ENCODE data around the gene ZNF428. TPM values are rescaled to one million over a fixed set of nuclear protein-coding genes. Genes with fewer than 3 reads are reported as not detected.

The ZNF428 gene
- total and polyA plus RNA-seq, 2 experiments from 2014 or later: 21.1 to 23.9 TPM

DNA sequence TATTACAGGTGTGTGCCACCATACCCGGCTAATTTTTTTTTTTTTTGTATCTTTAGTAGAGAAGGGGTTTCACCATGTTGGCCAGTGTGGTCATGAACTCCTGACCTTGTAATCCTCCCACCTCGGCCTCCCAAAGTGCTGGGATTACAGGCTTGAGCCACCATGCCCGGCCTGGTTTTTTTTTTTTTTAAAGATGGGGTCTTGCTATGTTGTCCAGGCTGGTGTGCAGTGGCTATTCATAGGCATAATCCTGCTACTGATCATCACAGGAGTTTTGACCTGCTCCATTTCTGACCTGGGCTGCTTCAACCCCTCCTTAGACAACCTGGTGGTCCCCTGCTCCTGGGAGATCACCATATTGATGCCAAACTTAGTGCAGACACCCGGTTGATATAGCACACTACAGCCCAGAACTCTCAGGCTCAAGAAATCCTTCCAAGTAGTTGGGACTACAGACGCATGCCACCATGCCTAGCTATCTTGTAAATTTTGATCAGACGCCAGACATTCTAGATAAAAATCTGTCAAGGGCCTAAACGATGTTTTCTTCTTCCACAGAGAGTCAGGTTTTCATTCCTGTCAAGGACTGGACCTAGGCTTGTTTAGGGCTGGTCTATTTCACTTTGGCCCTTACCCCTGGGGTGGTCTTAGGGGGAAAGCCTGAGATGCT, 41.0 kb upstream of the ZNF428 start (continued):
- TF ChIP-seq EZH2phosphoT487 (IDR thresholded peaks at IDR 0.05; ENCODE audit: unreplicated experiment) (no peak), POLR2AphosphoS5 (IDR thresholded peaks at IDR 0.05; ENCODE audit: low read depth) (no peak), STAT1 (IDR thresholded peaks at IDR 0.05; ENCODE audit: unreplicated experiment) (no peak), ZNF114 (CRISPR knock-in tag; IDR thresholded peaks at IDR 0.05) (no peak)
- TF ChIP-seq, protein P1, sequence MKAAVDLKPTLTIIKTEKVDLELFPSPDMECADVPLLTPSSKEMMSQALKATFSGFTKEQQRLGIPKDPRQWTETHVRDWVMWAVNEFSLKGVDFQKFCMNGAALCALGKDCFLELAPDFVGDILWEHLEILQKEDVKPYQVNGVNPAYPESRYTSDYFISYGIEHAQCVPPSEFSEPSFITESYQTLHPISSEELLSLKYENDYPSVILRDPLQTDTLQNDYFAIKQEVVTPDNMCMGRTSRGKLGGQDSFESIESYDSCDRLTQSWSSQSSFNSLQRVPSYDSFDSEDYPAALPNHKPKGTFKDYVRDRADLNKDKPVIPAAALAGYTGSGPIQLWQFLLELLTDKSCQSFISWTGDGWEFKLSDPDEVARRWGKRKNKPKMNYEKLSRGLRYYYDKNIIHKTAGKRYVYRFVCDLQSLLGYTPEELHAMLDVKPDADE (IDR thresholded peaks at IDR 0.05): no peak
- TF ChIP-seq, protein P2, sequence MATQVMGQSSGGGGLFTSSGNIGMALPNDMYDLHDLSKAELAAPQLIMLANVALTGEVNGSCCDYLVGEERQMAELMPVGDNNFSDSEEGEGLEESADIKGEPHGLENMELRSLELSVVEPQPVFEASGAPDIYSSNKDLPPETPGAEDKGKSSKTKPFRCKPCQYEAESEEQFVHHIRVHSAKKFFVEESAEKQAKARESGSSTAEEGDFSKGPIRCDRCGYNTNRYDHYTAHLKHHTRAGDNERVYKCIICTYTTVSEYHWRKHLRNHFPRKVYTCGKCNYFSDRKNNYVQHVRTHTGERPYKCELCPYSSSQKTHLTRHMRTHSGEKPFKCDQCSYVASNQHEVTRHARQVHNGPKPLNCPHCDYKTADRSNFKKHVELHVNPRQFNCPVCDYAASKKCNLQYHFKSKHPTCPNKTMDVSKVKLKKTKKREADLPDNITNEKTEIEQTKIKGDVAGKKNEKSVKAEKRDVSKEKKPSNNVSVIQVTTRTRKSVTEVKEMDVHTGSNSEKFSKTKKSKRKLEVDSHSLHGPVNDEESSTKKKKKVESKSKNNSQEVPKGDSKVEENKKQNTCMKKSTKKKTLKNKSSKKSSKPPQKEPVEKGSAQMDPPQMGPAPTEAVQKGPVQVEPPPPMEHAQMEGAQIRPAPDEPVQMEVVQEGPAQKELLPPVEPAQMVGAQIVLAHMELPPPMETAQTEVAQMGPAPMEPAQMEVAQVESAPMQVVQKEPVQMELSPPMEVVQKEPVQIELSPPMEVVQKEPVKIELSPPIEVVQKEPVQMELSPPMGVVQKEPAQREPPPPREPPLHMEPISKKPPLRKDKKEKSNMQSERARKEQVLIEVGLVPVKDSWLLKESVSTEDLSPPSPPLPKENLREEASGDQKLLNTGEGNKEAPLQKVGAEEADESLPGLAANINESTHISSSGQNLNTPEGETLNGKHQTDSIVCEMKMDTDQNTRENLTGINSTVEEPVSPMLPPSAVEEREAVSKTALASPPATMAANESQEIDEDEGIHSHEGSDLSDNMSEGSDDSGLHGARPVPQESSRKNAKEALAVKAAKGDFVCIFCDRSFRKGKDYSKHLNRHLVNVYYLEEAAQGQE (IDR thresholded peaks at IDR 0.05; ENCODE audit: unreplicated experiment): no peak

DNA sequence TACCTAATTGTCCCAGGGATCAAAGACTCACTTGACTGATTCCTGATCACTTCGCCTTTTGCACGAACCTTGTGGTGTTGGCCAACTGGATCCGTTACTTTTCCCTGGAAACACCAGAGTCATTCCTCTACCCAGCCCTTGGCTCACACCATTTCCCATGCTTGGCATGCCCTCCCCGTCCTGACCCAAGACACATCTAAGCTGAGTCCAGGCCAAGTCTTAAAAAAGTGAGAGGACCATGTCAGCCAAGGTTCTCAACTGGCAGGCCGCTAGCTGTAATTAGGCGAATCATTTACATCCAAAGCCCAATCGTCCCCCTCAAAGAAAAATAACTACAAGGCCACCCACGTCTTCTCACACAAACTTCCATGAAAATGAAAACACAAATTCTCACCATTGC, 39.1 kb upstream of the ZNF428 start:
- Histone ChIP-seq H3K4me3 (no peak overlapping the region), H3K4me1 (ENCODE audit: insufficient read depth) (no peaks in the 10 kb centered on the region), H2AFZ (no peak overlapping the region), H4K20me1 (replicated peaks; ENCODE audit: insufficient read depth) (no peaks in the 10 kb centered on the region; the same call in 1 of the 2 replicates), H3K36me3 (ENCODE audit: insufficient read depth) (no peaks in the 10 kb centered on the region; the same call in 1 of the 2 replicates), H3K9me2 (ENCODE audit: insufficient read depth) (no peaks in the 10 kb centered on the region), H3K27ac (ENCODE audit: low read depth) (no peak overlapping the region), H3F3A (replicated peaks; ENCODE audit: low read depth) (no peaks in the 10 kb centered on the region), H3K27me3 (ENCODE audit: insufficient read depth) (no peaks in the 10 kb centered on the region), H3K4me2 (no peak overlapping the region), H3K79me2 (replicated peaks; ENCODE audit: insufficient read depth) (no peaks in the 10 kb centered on the region)
- Mint-ChIP-seq H3K27me3 (ENCODE audit: insufficient read depth, low read depth, poor library complexity) (peaks cover 10% of the 10 kb centered on the region), H3K27ac (no peak overlapping the region), H3K4me1 (no peaks in the 10 kb centered on the region), H3K9me3 (no peaks in the 10 kb centered on the region; the same call in 2 of the 3 replicates), H3K36me3 (ENCODE audit: low read depth) (peaks cover 76% of the 10 kb centered on the region), H3K4me3 (no peak overlapping the region)
- no peak for TF ChIP-seq POLR2AphosphoS5 (IDR thresholded peaks at IDR 0.05; ENCODE audit: low read depth)
- TF ChIP-seq ZNF331 (CRISPR knock-in tag; IDR thresholded peaks at IDR 0.05; ENCODE audit: low read depth): no peak
- no peak for TF ChIP-seq CREB1 (CRISPR knock-in tag; IDR thresholded peaks at IDR 0.05; ENCODE audit: low read depth)
- DNase-seq (ENCODE audit: low spot score) (no peak), ATAC-seq (no peak)

DNA sequence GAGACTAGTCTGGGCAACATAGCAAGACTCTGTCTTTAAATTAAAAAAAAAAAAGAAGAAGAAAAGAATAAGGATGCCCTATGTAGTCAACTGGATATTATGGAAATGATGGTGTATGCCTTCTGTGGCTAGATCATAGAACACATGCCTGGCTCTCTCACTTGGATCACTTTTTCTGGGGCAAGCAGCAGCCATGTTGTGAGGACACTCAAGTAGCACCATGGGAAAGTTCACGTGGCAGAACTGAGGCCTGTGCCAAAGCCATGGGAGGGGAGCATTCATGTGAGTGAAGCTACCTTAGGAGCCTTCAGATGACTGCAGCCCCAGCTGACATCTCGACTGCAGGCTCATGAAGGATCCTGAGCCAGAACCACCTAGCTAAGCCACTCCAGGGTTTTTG, 38.6 kb upstream of the ZNF428 start:
- H3K4me3 ChIP-seq: no peak overlapping the region
- H3K79me2 ChIP-seq (replicated peaks; ENCODE audit: insufficient read depth): no peaks in the 10 kb centered on the region
- H3K9me2 ChIP-seq (ENCODE audit: insufficient read depth): no peaks in the 10 kb centered on the region
- no peak overlapping the region for H3K4me2 ChIP-seq
- no peaks in the 10 kb centered on the region for H3K4me1 Mint-ChIP-seq
- H3K9me3 Mint-ChIP-seq: no peaks in the 10 kb centered on the region; the same call in 2 of the 3 replicates
- H3K27ac ChIP-seq (ENCODE audit: low read depth): no peak overlapping the region
- no peaks in the 10 kb centered on the region for H3F3A ChIP-seq (replicated peaks; ENCODE audit: low read depth)
- H3K4me1 ChIP-seq (ENCODE audit: insufficient read depth): no peaks in the 10 kb centered on the region
- H3K27me3 ChIP-seq (ENCODE audit: insufficient read depth): no peaks in the 10 kb centered on the region
- peaks cover 80% of the 10 kb centered on the region for H3K36me3 Mint-ChIP-seq (ENCODE audit: low read depth)
- no peaks in the 10 kb centered on the region; the same call in 1 of the 2 replicates for H3K36me3 ChIP-seq (ENCODE audit: insufficient read depth)
- peaks cover 10% of the 10 kb centered on the region for H3K27me3 Mint-ChIP-seq (ENCODE audit: insufficient read depth, low read depth, poor library complexity)
- ATAC-seq (no peak), DNase-seq (ENCODE audit: low spot score) (no peak)
- no peak overlapping the region for H3K27ac Mint-ChIP-seq
- H4K20me1 ChIP-seq (replicated peaks; ENCODE audit: insufficient read depth): no peaks in the 10 kb centered on the region; the same call in 1 of the 2 replicates
- H3K4me3 Mint-ChIP-seq: no peak overlapping the region
- no peak overlapping the region for H2AFZ ChIP-seq
- TF ChIP-seq EZH2phosphoT487 (IDR thresholded peaks at IDR 0.05; ENCODE audit: unreplicated experiment): no peak
- TF ChIP-seq, protein P3, sequence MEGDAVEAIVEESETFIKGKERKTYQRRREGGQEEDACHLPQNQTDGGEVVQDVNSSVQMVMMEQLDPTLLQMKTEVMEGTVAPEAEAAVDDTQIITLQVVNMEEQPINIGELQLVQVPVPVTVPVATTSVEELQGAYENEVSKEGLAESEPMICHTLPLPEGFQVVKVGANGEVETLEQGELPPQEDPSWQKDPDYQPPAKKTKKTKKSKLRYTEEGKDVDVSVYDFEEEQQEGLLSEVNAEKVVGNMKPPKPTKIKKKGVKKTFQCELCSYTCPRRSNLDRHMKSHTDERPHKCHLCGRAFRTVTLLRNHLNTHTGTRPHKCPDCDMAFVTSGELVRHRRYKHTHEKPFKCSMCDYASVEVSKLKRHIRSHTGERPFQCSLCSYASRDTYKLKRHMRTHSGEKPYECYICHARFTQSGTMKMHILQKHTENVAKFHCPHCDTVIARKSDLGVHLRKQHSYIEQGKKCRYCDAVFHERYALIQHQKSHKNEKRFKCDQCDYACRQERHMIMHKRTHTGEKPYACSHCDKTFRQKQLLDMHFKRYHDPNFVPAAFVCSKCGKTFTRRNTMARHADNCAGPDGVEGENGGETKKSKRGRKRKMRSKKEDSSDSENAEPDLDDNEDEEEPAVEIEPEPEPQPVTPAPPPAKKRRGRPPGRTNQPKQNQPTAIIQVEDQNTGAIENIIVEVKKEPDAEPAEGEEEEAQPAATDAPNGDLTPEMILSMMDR (conservative IDR thresholded peaks at IDR 0.05; ENCODE audit: low read depth in 2 of 2): no peak
- TF ChIP-seq CREB1 (CRISPR knock-in tag; IDR thresholded peaks at IDR 0.05; ENCODE audit: low read depth): no peak
- TF ChIP-seq, protein P2 (IDR thresholded peaks at IDR 0.05; ENCODE audit: unreplicated experiment): no peak
- TF ChIP-seq, protein P1 (IDR thresholded peaks at IDR 0.05): no peak
- no peak for TF ChIP-seq EZH2 (IDR thresholded peaks at IDR 0.05; ENCODE audit: low read depth, unreplicated experiment)
